Pancreas (tissue), 10 donors: ENCODE results near the gene TPPP. TPM values are rescaled to one million over a fixed set of nuclear protein-coding genes. Genes with fewer than 3 reads are reported as not detected.

ENCODE experiments used
- ATAC-seq, 4 donors: fragments of 200-7000 bp; cut with Tn5 transposase; one replicate each; pipeline versions ENCODE4 v1.8.0 to v1.9.1; 2020; ENCODE audit warnings: mild to moderate bottlenecking in 4 of 4, moderate library complexity in 4 of 4
- DNase-seq, 6 donors: peaks; one replicate each; pipeline ENCODE4 v3.0.0-alpha.2; 2020
- FAIRE-seq: peaks from 2 replicates; lab custom pipeline; 2012; peaks lifted over from hg19 to GRCh38; lab: Jason Lieb, UNC
- H3K27ac ChIP-seq, 4 donors: fragments of 200-600 bp; sonication (generic); 1 replicate in 3 of 4; 2 replicates in 1 of 4; pipeline versions ENCODE4 v1.5.0 to v1.8.0; 2020
- H3K27me3 ChIP-seq, 4 donors: fragments of 200-600 bp; one replicate each; pipeline ENCODE4 v1.8.0; 2021
- H3K36me3 ChIP-seq, 3 donors: fragments of 200-600 bp; sonication (generic) in 1 of 3; one replicate each; pipeline versions ENCODE4 v1.5.0 to v1.8.0; 2020 to 2021
- H3K4me1 ChIP-seq, 3 donors: fragments of 200-600 bp; one replicate each; pipeline ENCODE4 v1.8.0; 2021
- H3K4me3 ChIP-seq, 4 donors: fragments of 200-600 bp; sonication (generic) in 2 of 4; one replicate each; pipeline versions ENCODE4 v1.5.0 to v1.8.0; 2020 to 2021
- H3K9me3 ChIP-seq, 4 donors: fragments of 200-600 bp; one replicate each; pipeline ENCODE4 v1.8.0; 2021
- whole genome bisulfite sequencing, 2 donors: extraction: QIAGEN DNeasy Blood & Tissue Kit; methylation state at CpG; one replicate each; pipeline ENCODE4 v1.1.7; 2013; 5-methylcytosine and 5-hydroxymethylcytosine counted together
- intact Hi-C, 3 donors: fragments of 100-400 bp; cut with DNase I; formaldehyde crosslinking; loops; one replicate each; pipeline versions ENCODE4 v1.11.1 to v1.14.2; 2022
- polyA plus RNA-seq, 2 donors: library from polyadenylated mRNA; stranded (reverse); fragments of 200-250 nt; gene quantifications; one replicate each; pipeline ENCODE4 v1.2.3, GENCODE V29; 2013
- total RNA-seq, 6 donors: library from RNA; stranded (reverse); fragmentation: NEBNext Ultra II Directional in 4 of 6; extraction: Animal tissue kit (Norgen Biotek cat#: 25700) in 4 of 6; gene quantifications; one replicate each; pipeline versions ENCODE4 v1.2.1 to v1.2.4, GENCODE V29; 2021 to 2023
- TF ChIP-seq, protein P1 (sequence below), 4 donors: fragments of 200-600 bp; sonication (generic) in 3 of 4; IDR thresholded peaks; one replicate each; pipeline versions ENCODE4 v1.5.0 to v1.8.0; 2021; ENCODE audit warnings: antibody characterized with exemption in 4 of 4
- donor health status: healthy with polysubstance abuse.
- donor health status: DM: no; HTN: no; CAD: no; lungs with moderate emphysema.
- donor health status: DM: no; HTN: no; CAD: no.
- donor health status: control.
- donor health status: control.
- donor health status: Bipolar disorder and iron deficiency.
- donor health status: DM: yes; HTN: yes; CAD: no.
- donor health status: DM: no; HTN: no; CAD: no.
- donor health status: DM: no; HTN: no; CAD: no.
- donor health status: DM: yes; HTN: yes; CAD: no.

The TPPP gene
- total and polyA plus RNA-seq, 8 donors: 2.1 to 6.4 (median 2.8) TPM

DNA sequence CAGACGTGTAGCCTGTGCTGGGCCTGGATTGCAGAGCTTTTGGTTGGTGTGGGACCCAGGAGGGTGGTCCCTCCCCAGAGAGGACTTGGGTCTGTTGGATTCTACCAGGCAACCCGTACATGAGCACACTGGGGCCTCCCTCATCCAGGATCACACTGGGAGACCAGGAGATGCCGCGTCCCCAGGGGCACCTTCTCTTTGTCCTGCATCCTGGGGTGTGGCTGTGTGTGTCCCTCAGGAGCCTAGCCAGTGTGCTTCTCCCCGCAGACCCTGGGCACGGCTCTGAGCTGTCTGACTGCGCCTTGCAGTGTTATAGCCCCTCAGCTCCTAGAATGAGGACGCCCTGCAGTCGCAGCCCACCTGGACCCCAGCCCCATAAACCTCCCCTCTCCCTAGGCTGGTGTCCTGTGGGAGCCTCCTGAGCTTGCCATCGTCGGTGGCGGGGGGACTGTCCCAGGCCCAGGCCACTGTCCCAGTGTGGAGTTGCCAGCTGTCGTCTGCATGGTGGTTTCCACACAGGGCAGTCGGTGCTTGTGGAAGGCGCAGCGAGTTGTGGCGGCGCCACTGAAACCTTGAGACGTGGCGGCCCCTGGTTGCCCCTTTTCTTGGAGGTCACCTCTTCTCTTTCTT lies 53.5 kb downstream of the TPPP start:
- DNase-seq: no peak
- no peaks in the 10 kb centered on the region for H3K27me3 ChIP-seq
- H3K4me3 ChIP-seq: no peak overlapping the region
- intact Hi-C loops: no loop called here
- H3K4me1 ChIP-seq: no peaks in the 10 kb centered on the region
- TF ChIP-seq, protein P1, sequence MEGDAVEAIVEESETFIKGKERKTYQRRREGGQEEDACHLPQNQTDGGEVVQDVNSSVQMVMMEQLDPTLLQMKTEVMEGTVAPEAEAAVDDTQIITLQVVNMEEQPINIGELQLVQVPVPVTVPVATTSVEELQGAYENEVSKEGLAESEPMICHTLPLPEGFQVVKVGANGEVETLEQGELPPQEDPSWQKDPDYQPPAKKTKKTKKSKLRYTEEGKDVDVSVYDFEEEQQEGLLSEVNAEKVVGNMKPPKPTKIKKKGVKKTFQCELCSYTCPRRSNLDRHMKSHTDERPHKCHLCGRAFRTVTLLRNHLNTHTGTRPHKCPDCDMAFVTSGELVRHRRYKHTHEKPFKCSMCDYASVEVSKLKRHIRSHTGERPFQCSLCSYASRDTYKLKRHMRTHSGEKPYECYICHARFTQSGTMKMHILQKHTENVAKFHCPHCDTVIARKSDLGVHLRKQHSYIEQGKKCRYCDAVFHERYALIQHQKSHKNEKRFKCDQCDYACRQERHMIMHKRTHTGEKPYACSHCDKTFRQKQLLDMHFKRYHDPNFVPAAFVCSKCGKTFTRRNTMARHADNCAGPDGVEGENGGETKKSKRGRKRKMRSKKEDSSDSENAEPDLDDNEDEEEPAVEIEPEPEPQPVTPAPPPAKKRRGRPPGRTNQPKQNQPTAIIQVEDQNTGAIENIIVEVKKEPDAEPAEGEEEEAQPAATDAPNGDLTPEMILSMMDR (IDR thresholded peaks at IDR 0.05): no peak
- FAIRE-seq: no peak
- no peaks in the 10 kb centered on the region for H3K9me3 ChIP-seq
- WGBS, 2 donors: 95% methylated on average over 20 of the region's 20 CpGs
- H3K27ac ChIP-seq: no peak overlapping the region
- H3K36me3 ChIP-seq: peaks cover 0 to 11% (median 5%) of the 10 kb centered on the region in 3 donors
- no peak for ATAC-seq

GRCh38 chr5:639253-639530 lies 54.0 kb downstream of the TPPP start:
- intact Hi-C loops: no loop called here
- H3K36me3 ChIP-seq: peaks cover 0 to 11% (median 5%) of the 10 kb centered on the region in 3 donors
- no peaks in the 10 kb centered on the region for H3K27me3 ChIP-seq
- no peak for FAIRE-seq
- H3K27ac ChIP-seq: no peak overlapping the region
- WGBS, 2 donors: 93 to 97% methylated on average over 9 of the region's 9 CpGs
- ATAC-seq: no peak
- TF ChIP-seq, protein P1 (IDR thresholded peaks at IDR 0.05): no peak
- no peaks in the 10 kb centered on the region for H3K9me3 ChIP-seq
- no peaks in the 10 kb centered on the region for H3K4me1 ChIP-seq
- DNase-seq: no peak
- H3K4me3 ChIP-seq: no peak overlapping the region

DNA sequence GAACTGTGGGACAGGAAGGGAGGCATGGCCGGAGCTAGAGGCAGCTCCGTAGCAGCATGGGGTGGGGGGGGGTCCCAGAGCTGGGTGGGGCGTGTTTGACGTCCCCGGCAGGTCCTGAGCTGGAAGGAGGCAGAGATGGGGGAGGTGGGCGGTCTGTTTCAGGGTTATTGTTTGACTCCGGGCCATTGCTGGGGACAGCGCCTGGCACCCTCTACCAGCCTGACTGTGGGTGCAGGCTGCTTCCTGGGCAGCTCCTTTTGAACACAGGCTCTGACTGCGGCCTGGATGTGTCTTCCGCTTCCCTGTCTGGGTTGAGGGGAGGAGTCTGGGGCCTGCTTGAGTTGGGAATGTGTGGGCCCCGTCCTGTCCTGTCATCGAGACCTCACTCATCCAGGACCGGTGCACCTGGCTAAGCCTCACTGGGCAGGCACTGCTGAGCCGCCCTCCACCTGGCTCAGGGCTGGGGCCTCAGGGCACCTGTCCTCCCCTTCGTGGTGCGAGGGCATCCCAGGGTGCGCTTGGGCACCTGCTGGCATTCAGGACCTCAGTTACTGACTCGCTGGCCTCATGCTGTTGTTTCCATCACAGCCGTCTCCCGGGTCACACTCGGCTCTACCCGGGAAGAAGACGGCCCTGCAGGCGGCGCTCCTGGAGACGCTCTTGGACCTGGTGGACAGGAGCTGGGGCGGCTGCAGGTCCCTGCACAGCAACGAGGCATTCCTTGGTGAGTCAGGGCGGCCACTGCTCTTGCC lies 54.5 kb downstream of the TPPP start:
- Histone ChIP-seq H3K27ac (no peak overlapping the region), H3K27me3 (no peaks in the 10 kb centered on the region), H3K4me3 (no peak overlapping the region), H3K9me3 (no peaks in the 10 kb centered on the region), H3K4me1 (no peaks in the 10 kb centered on the region), H3K36me3 (peaks cover 0 to 11% (median 5%) of the 10 kb centered on the region in 3 donors)
- TF ChIP-seq, protein P1 (IDR thresholded peaks at IDR 0.05): no peak
- FAIRE-seq: no peak
- no peak for DNase-seq
- WGBS, 2 donors: 94 to 97% methylated on average over 29 of the region's 29 CpGs
- intact Hi-C loops: no loop called here
- ATAC-seq: no peak

- no peaks in the 10 kb centered on the region for H3K4me1 ChIP-seq
- no peak for DNase-seq
- no peak overlapping the region for H3K27ac ChIP-seq
- intact Hi-C loops: no loop called here
- 94 to 97% methylated on average over 42 of the region's 42 CpGs for WGBS, 2 donors
- TF ChIP-seq, protein P1 (IDR thresholded peaks at IDR 0.05): no peak
- no peaks in the 10 kb centered on the region for H3K27me3 ChIP-seq
- no peaks in the 10 kb centered on the region for H3K9me3 ChIP-seq
- no peak overlapping the region for H3K4me3 ChIP-seq
- no peak for ATAC-seq
- FAIRE-seq: no peak
- H3K36me3 ChIP-seq: peaks cover 0 to 11% (median 5%) of the 10 kb centered on the region in 3 donors
Measured at GRCh38 chr5:637581-638450, 55.3 kb downstream of the TPPP start.
